Spleen (tissue), 11 donors: ENCODE data around the gene ANKRD11. TPM values are rescaled to one million over a fixed set of nuclear protein-coding genes. Genes with fewer than 3 reads are reported as not detected.
A peak's percentile ranks its signal among the peaks of the same experiment; 100 is the strongest.
"Not testable (repeated sequence)": the region's sequence is repeated elsewhere in the genome, so short reads cannot be mapped to it uniquely, and the experiment has no call there.

ENCODE experiments used
- DNase-seq: peaks from one replicate; pipeline ENCODE4 v3.0.0-alpha.2; 2020
- H3K27ac ChIP-seq, 8 donors: fragments of 200-600 bp; sonication (generic) in 7 of 8; 1 replicate in 4 of 8; 2 replicates in 4 of 8; pipeline versions ENCODE4 v1.5.0 to v1.8.0; 2016 to 2021; ENCODE audit warnings: inconsistent platforms in 4 of 8, mild to moderate bottlenecking in 4 of 8, moderate library complexity in 1 of 8
- H3K27me3 ChIP-seq, 7 donors: fragments of 200-600 bp; sonication (generic) in 6 of 7; replicated peaks in 1 of 7; 1 replicate in 4 of 7; 2 replicates in 3 of 7; pipeline versions ENCODE4 v1.5.0 to v1.8.0; 2016 to 2021; ENCODE audit warnings: inconsistent platforms in 3 of 7, mild to moderate bottlenecking in 1 of 7
- H3K36me3 ChIP-seq, 6 donors: fragments of 200-600 bp; sonication (generic) in 5 of 6; 1 replicate in 4 of 6; 2 replicates in 2 of 6; pipeline versions ENCODE4 v1.5.0 to v1.8.0; 2016 to 2021; ENCODE audit warnings: inconsistent platforms in 2 of 6
- H3K4me1 ChIP-seq, 6 donors: fragments of 200-600 bp; sonication (generic) in 5 of 6; 1 replicate in 3 of 6; 2 replicates in 3 of 6; pipeline versions ENCODE4 v1.5.0 to v1.8.0; 2016 to 2021; ENCODE audit warnings: inconsistent platforms in 3 of 6
- H3K4me3 ChIP-seq, 8 donors: fragments of 200-600 bp; sonication (generic) in 7 of 8; 1 replicate in 4 of 8; 2 replicates in 4 of 8; pipeline versions ENCODE4 v1.5.0 to v1.8.0; 2016 to 2021; ENCODE audit warnings: inconsistent platforms in 4 of 8, mild to moderate bottlenecking in 4 of 8, moderate library complexity in 2 of 8
- H3K9me3 ChIP-seq, 8 donors: fragments of 200-600 bp; sonication (generic) in 7 of 8; 1 replicate in 4 of 8; 2 replicates in 4 of 8; pipeline versions ENCODE4 v1.5.0 to v1.8.0; 2016 to 2021; ENCODE audit warnings: inconsistent platforms in 4 of 8
- POLR2A ChIP-seq, 3 donors: fragments of 450-650 bp; IDR thresholded peaks; one replicate each; pipeline ENCODE4 v1.5.1; 2017; ENCODE audit warnings: antibody characterized with exemption in 3 of 3, mild to moderate bottlenecking in 1 of 3
- POLR2AphosphoS5 ChIP-seq, 3 donors: sonication (generic); formaldehyde crosslinking; IDR thresholded peaks; one replicate each; pipeline ENCODE4 v1.5.1; 2017; ENCODE audit warnings: antibody characterized with exemption in 3 of 3
- WGBS, 5 donors: extraction: QIAGEN DNeasy Blood & Tissue Kit in 3 of 5; methylation state at CpG; one replicate each; pipeline versions ENCODE4 v1.1.5 to v1.1.7; 2013 to 2018; 5-methylcytosine and 5-hydroxymethylcytosine counted together
- intact Hi-C: fragments of 100-400 bp; cut with DNase I; formaldehyde crosslinking; loops from one replicate; pipeline ENCODE4 v1.15.0; 2023; ENCODE audit warnings: low total_unique reads
- polyA plus RNA-seq, 3 donors: library from polyadenylated mRNA; stranded (reverse); fragments of 200-250 nt; gene quantifications; one replicate each; pipeline ENCODE4 v1.2.1, GENCODE V29; 2013
- total RNA-seq, 7 donors: library from RNA; depleted of rRNA in 3 of 7; stranded (reverse); fragments of >200 nt in 3 of 7; fragmentation: NEBNext Ultra II Directional in 4 of 7; extraction: Animal tissue kit (Norgen Biotek cat#: 25700) in 4 of 7; gene quantifications; one replicate each; pipeline versions ENCODE4 v1.1.0 to v1.2.1, GENCODE V29; 2016 to 2021
- TF ChIP-seq, protein P1 (sequence below), 11 experiments: fragments of 200-600 bp in 7 of 11; fragments of 450-650 bp in 4 of 11; sonication (generic) in 4 of 11; IDR thresholded peaks in 8 of 11; conservative IDR thresholded peaks in 3 of 11; 1 replicate in 7 of 11; 2 replicates in 4 of 11; pipeline versions ENCODE4 v1.4.0 to v1.8.0; 2016 to 2021; ENCODE audit warnings: antibody characterized with exemption in 11 of 11, inconsistent platforms in 4 of 11, mild to moderate bottlenecking in 1 of 11
- donor health status: healthy with polysubstance abuse.
- donor health status: DM: no; HTN: no; CAD: no; lungs with moderate emphysema.
- donor health status: DM: no; HTN: no; CAD: no.
- donor health status: Bipolar disorder and iron deficiency.
- donor health status: healthy.
- donor health status: DM: no; HTN: no; CAD: no.
- donor health status: DM: yes; HTN: yes; CAD: no.

The ANKRD11 gene
- total and polyA plus RNA-seq, 10 donors = 29.0 to 203 (median 128) TPM

DNA sequence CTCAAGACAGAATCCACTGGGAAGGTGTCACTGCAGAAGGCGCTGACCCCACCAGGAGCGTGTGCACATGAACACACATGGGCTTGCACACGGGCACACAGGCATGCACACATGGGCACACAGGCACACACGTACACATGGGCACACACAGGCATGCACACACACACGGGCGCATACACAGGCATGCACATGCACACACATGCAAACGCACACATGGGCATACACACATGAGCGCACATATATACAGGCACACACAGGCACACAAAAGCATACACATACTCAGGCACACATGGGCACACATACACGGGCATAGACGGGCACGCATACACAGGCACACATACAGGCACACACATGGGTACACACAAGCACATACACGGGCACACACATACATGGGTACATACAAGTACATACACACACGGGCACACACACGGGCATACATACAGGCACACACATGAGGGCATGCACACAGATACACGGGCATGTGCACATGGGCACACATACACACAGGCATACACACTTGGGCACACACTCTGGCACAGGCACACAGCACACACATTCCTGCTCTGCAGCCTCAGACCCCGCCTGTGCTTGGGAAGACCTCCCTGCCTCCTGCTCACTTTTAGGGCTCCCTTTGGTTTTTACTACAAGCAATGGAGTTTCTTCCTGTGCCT lies 186.0 kb downstream of the ANKRD11 start:
- Histone ChIP-seq H3K4me3 (no peak overlapping the region), H3K36me3 (peaks cover 0 to 60% (median 28%) of the 10 kb centered on the region in 6 donors), H3K4me1 (peaks cover 0 to 78% (median 50%) of the 10 kb centered on the region in 6 donors), H3K9me3 (no peaks in the 10 kb centered on the region), H3K27ac (peak overlapping the region in 2 of 8 donors; percentile 49 to 69), H3K27me3 (no peaks in the 10 kb centered on the region)
- TF ChIP-seq, protein P1, sequence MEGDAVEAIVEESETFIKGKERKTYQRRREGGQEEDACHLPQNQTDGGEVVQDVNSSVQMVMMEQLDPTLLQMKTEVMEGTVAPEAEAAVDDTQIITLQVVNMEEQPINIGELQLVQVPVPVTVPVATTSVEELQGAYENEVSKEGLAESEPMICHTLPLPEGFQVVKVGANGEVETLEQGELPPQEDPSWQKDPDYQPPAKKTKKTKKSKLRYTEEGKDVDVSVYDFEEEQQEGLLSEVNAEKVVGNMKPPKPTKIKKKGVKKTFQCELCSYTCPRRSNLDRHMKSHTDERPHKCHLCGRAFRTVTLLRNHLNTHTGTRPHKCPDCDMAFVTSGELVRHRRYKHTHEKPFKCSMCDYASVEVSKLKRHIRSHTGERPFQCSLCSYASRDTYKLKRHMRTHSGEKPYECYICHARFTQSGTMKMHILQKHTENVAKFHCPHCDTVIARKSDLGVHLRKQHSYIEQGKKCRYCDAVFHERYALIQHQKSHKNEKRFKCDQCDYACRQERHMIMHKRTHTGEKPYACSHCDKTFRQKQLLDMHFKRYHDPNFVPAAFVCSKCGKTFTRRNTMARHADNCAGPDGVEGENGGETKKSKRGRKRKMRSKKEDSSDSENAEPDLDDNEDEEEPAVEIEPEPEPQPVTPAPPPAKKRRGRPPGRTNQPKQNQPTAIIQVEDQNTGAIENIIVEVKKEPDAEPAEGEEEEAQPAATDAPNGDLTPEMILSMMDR (IDR thresholded peaks at IDR 0.05 in 8 of 11, conservative IDR thresholded peaks at IDR 0.05 in 3 of 11) = peak in 1 of 11 experiments; percentile 12
- no peak for TF ChIP-seq POLR2A (IDR thresholded peaks at IDR 0.05)
- TF ChIP-seq POLR2AphosphoS5 (IDR thresholded peaks at IDR 0.05) = no peak
- intact Hi-C loops = no loop called here
- WGBS, 5 donors = 88 to 97% (median 94%) methylated on average over 14 to 16 of the region's 16 CpGs
- DNase-seq = no peak

- H3K27ac ChIP-seq = peak overlapping the region in 4 of 8 donors; percentile 1 to 69 (median 26)
- intact Hi-C loops = no loop called here
- H3K4me1 ChIP-seq = peaks cover 0 to 77% (median 47%) of the 10 kb centered on the region in 6 donors
Measured at GRCh38 chr16:89303617-89304016, 186.7 kb downstream of the ANKRD11 start.

GRCh38 chr16:89300976-89301360 lies 189.4 kb downstream of the ANKRD11 start:
- 80 to 88% (median 83%) methylated on average over 9 of the region's 9 CpGs for WGBS, 5 donors
- intact Hi-C loops = no loop called here
- H3K4me3 ChIP-seq = no peak overlapping the region
- peak overlapping the region in 3 of 8 donors; percentile 19 to 51 (median 44) for H3K27ac ChIP-seq
- no peaks in the 10 kb centered on the region for H3K9me3 ChIP-seq
- no peak for DNase-seq
- peaks cover 0 to 87% (median 30%) of the 10 kb centered on the region in 6 donors for H3K36me3 ChIP-seq
- H3K4me1 ChIP-seq = peaks cover 0 to 85% (median 47%) of the 10 kb centered on the region in 6 donors
- H3K27me3 ChIP-seq = no peaks in the 10 kb centered on the region
- TF ChIP-seq, protein P1 (IDR thresholded peaks at IDR 0.05 in 8 of 11, conservative IDR thresholded peaks at IDR 0.05 in 3 of 11) = no peak
- TF ChIP-seq POLR2AphosphoS5 (IDR thresholded peaks at IDR 0.05) (no peak), POLR2A (IDR thresholded peaks at IDR 0.05) (no peak)

More at GRCh38 chr16:89303617-89304016, 186.7 kb downstream of the ANKRD11 start:
- WGBS, 5 donors = 37 to 60% (median 45%) methylated on average over 8 of the region's 8 CpGs
- Histone ChIP-seq H3K9me3 (no peaks in the 10 kb centered on the region), H3K36me3 (peaks cover 0 to 66% (median 28%) of the 10 kb centered on the region in 6 donors), H3K4me3 (no peak overlapping the region), H3K27me3 (no peaks in the 10 kb centered on the region)
- no peak for TF ChIP-seq POLR2A (IDR thresholded peaks at IDR 0.05)
- peak; percentile 6 to 43 (median 31) for TF ChIP-seq POLR2AphosphoS5 (IDR thresholded peaks at IDR 0.05)
- DNase-seq = no peak

DNA sequence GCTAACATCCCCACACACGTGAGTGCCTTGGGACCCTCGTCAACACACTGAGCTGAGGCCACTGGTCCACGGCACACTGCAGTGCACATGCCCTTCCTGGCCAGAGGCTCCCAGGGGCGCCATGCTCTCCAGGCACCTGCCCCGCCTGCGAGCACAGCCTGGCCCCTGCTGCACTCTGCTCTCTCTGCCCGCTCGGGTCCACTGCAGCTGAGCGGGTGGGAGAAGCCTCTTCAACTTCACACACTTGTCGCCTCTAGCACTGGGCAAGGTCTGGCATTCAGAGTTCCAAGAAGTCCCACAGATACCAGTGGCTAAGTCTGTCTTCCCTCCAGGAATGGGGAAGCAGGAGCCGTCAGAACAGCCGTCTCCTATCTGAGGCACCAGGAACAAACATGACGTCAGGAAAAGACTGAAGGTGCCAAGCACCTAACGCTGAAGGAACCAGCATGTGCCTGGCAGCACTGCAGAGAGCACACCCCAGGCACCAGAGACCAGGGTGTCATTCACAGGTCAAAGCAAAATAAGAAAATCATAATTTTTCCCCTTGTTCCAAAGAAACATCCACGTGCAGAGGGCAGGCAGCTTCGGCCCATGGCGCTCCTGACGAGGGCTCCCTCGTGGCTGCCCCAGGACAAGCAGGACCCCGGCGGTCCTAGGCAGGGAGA lies 189.9 kb downstream of the ANKRD11 start:
- Histone ChIP-seq H3K27me3 (no peaks in the 10 kb centered on the region), H3K4me1 (peaks cover 0 to 89% (median 48%) of the 10 kb centered on the region in 6 donors), H3K4me3 (no peak overlapping the region), H3K27ac (peak overlapping the region in 2 of 8 donors; percentile 44 to 51), H3K36me3 (peaks cover 0 to 86% (median 30%) of the 10 kb centered on the region in 6 donors), H3K9me3 (no peaks in the 10 kb centered on the region)
- WGBS, 5 donors = 81 to 89% (median 82%) methylated on average over 16 to 21 of the region's 21 CpGs
- DNase-seq = no peak
- intact Hi-C loops = no loop called here
- no peak for TF ChIP-seq POLR2A (IDR thresholded peaks at IDR 0.05)
- peak; percentile 27 to 35 (median 31) for TF ChIP-seq POLR2AphosphoS5 (IDR thresholded peaks at IDR 0.05)

- intact Hi-C loops, H3K4me3 ChIP-seq, H3K27me3 ChIP-seq, DNase-seq, H3K9me3 ChIP-seq: not testable (repeated sequence)
- 93 to 100% (median 96%) methylated on average over 2 to 10 of the region's 10 CpGs for WGBS, 5 donors
- Histone ChIP-seq H3K36me3 (peaks cover 0 to 77% (median 24%) of the 10 kb centered on the region in 6 donors), H3K4me1 (peaks cover 0 to 90% (median 51%) of the 10 kb centered on the region in 6 donors), H3K27ac (peak overlapping the region in 2 of 8 donors; percentile 57 to 62)
Measured at GRCh38 chr16:89299357-89300111, 190.8 kb downstream of the ANKRD11 start.
